Measurements from ENCODE around the gene CDKAL1.

- TF ChIP-seq ZNF565 (CRISPR knock-in tag; conservative IDR thresholded peaks at IDR 0.05; ENCODE audit: low read depth) (no peak), ZC3H10 (CRISPR knock-in tag; IDR thresholded peaks at IDR 0.05) (no peak), PPARA (CRISPR knock-in tag; IDR thresholded peaks at IDR 0.05; ENCODE audit: borderline replicate concordance) (no peak), ISL1 (CRISPR knock-in tag; IDR thresholded peaks at IDR 0.05) (no peak), BACH2 (CRISPR knock-in tag; IDR thresholded peaks at IDR 0.05; ENCODE audit: borderline replicate concordance) (no peak), ZFP3 (CRISPR knock-in tag; IDR thresholded peaks at IDR 0.05) (no peak), RARB (CRISPR knock-in tag; IDR thresholded peaks at IDR 0.05) (no peak), CSDC2 (CRISPR knock-in tag; IDR thresholded peaks at IDR 0.05) (no peak)
- TF ChIP-seq, protein P1, sequence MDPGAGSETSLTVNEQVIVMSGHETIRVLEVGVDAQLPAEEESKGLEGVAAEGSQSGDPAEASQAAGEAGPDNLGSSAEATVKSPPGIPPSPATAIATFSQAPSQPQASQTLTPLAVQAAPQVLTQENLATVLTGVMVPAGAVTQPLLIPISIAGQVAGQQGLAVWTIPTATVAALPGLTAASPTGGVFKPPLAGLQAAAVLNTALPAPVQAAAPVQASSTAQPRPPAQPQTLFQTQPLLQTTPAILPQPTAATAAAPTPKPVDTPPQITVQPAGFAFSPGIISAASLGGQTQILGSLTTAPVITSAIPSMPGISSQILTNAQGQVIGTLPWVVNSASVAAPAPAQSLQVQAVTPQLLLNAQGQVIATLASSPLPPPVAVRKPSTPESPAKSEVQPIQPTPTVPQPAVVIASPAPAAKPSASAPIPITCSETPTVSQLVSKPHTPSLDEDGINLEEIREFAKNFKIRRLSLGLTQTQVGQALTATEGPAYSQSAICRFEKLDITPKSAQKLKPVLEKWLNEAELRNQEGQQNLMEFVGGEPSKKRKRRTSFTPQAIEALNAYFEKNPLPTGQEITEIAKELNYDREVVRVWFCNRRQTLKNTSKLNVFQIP (CRISPR knock-in tag; IDR thresholded peaks at IDR 0.05; ENCODE audit: borderline replicate concordance, low read depth): no peak
- TF ChIP-seq, protein P2, sequence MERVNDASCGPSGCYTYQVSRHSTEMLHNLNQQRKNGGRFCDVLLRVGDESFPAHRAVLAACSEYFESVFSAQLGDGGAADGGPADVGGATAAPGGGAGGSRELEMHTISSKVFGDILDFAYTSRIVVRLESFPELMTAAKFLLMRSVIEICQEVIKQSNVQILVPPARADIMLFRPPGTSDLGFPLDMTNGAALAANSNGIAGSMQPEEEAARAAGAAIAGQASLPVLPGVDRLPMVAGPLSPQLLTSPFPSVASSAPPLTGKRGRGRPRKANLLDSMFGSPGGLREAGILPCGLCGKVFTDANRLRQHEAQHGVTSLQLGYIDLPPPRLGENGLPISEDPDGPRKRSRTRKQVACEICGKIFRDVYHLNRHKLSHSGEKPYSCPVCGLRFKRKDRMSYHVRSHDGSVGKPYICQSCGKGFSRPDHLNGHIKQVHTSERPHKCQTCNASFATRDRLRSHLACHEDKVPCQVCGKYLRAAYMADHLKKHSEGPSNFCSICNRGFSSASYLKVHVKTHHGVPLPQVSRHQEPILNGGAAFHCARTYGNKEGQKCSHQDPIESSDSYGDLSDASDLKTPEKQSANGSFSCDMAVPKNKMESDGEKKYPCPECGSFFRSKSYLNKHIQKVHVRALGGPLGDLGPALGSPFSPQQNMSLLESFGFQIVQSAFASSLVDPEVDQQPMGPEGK (CRISPR knock-in tag; IDR thresholded peaks at IDR 0.05; ENCODE audit: borderline replicate concordance): no peak
- TF ChIP-seq, protein P3, sequence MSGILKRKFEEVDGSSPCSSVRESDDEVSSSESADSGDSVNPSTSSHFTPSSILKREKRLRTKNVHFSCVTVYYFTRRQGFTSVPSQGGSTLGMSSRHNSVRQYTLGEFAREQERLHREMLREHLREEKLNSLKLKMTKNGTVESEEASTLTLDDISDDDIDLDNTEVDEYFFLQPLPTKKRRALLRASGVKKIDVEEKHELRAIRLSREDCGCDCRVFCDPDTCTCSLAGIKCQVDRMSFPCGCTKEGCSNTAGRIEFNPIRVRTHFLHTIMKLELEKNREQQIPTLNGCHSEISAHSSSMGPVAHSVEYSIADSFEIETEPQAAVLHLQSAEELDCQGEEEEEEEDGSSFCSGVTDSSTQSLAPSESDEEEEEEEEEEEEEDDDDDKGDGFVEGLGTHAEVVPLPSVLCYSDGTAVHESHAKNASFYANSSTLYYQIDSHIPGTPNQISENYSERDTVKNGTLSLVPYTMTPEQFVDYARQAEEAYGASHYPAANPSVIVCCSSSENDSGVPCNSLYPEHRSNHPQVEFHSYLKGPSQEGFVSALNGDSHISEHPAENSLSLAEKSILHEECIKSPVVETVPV (CRISPR knock-in tag; IDR thresholded peaks at IDR 0.05): no peak
Measured at GRCh38 chr6:20716865-20717264, 182.6 kb downstream of the CDKAL1 start.

Data from SK-N-SH treated with all-trans-retinoic acid at 6 μM for 48 hours (cell line).